NCI-H226 (cell line): ENCODE data around the gene OGFOD2.

Source experiments
- DNase-seq: peaks from one replicate; pipeline ENCODE4 v3.0.0-alpha.2; 2015

OGFOD2 gene

GRCh38 chr12:122989225-122989839 is 14.3 kb downstream of the OGFOD2 start:
- no peak for DNase-seq

GRCh38 chr12:122989874-122990419 is 14.9 kb downstream of the OGFOD2 start:
- no peak for DNase-seq

- DNase-seq, result no peak
Observed at GRCh38 chr12:122990561-122990960, 15.5 kb downstream of the OGFOD2 start.

- DNase-seq, result no peak
Observed at GRCh38 chr12:122990961-122991622, 16.0 kb downstream of the OGFOD2 start.

GRCh38 chr12:122991623-122992275 is 16.7 kb downstream of the OGFOD2 start:
- DNase-seq, result no peak

- no peak for DNase-seq
Observed at GRCh38 chr12:122992386-122992785, 17.3 kb downstream of the OGFOD2 start.

- DNase-seq, result no peak
Observed at GRCh38 chr12:122994140-122994675, 19.2 kb downstream of the OGFOD2 start.

- DNase-seq, result no peak
Observed at GRCh38 chr12:122994781-122995502, 19.9 kb downstream of the OGFOD2 start.

GRCh38 chr12:122995503-122996187 is 20.6 kb downstream of the OGFOD2 start:
- no peak for DNase-seq

- no peak for DNase-seq
Observed at GRCh38 chr12:122996188-122996601, 21.2 kb downstream of the OGFOD2 start.

- no peak for DNase-seq
Observed at GRCh38 chr12:122996621-122997342, 21.7 kb downstream of the OGFOD2 start.

GRCh38 chr12:122997343-122998250 is 22.6 kb downstream of the OGFOD2 start:
- no peak for DNase-seq

GRCh38 chr12:122998316-122998715 is 23.3 kb downstream of the OGFOD2 start:
- DNase-seq, result no peak

- DNase-seq, result no peak
Observed at GRCh38 chr12:122999196-122999946, 24.3 kb downstream of the OGFOD2 start.

- no peak for DNase-seq
Observed at GRCh38 chr12:122999986-123000420, 25.0 kb downstream of the OGFOD2 start.

- no peak for DNase-seq
Observed at GRCh38 chr12:123000578-123000977, 25.5 kb downstream of the OGFOD2 start.

GRCh38 chr12:123001464-123001863 is 26.4 kb downstream of the OGFOD2 start:
- DNase-seq, result no peak

GRCh38 chr12:123003257-123003656 is 28.2 kb downstream of the OGFOD2 start:
- no peak for DNase-seq

GRCh38 chr12:123004287-123004686 is 29.2 kb downstream of the OGFOD2 start:
- DNase-seq, result no peak
